Peyer's patch (tissue), 4 donors: Measurements from ENCODE around the gene ATXN1.

ENCODE experiments used
- CTCF ChIP-seq, 6 experiments: fragments of 450-650 bp in 4 of 6; fragments of 200-600 bp in 2 of 6; sonication (generic) in 1 of 6; IDR thresholded peaks; one replicate each; pipeline ENCODE4 v1.5.1; 2017 to 2019; ENCODE audit warnings: antibody characterized with exemption in 6 of 6, mild to moderate bottlenecking in 3 of 6, moderate library complexity in 1 of 6
- POLR2A ChIP-seq, 2 donors: fragments of 450-650 bp; IDR thresholded peaks; one replicate each; pipeline ENCODE4 v1.5.1; 2017; ENCODE audit warnings: antibody characterized with exemption in 2 of 2, mild to moderate bottlenecking in 2 of 2, moderate library complexity in 2 of 2

- TF ChIP-seq CTCF (IDR thresholded peaks at IDR 0.05) (no peak), POLR2A (IDR thresholded peaks at IDR 0.05) (no peak)
Measured at GRCh38 chr6:16679050-16679449, 82.2 kb downstream of the ATXN1 start.
